Tibial artery (tissue), 4 donors: ENCODE results near the gene BACE1.

Source experiments
- DNase-seq, 2 donors: peaks; one replicate each; pipeline ENCODE4 v3.0.0-alpha.2; 2019
- H3K27ac ChIP-seq, 2 donors: fragments of 200-600 bp; sonication (generic) in 1 of 2; 1 replicate in 1 of 2; 2 replicates in 1 of 2; pipeline ENCODE4 v1.5.1; 2018 to 2019; ENCODE audit warnings: mild to moderate bottlenecking in 1 of 2
- H3K27me3 ChIP-seq, 2 donors: fragments of 200-600 bp; sonication (generic) in 1 of 2; one replicate each; pipeline versions ENCODE4 v1.5.1 to v1.6.0; 2016 to 2019
- H3K36me3 ChIP-seq, 3 donors: fragments of 200-600 bp; sonication (generic) in 2 of 3; one replicate each; pipeline ENCODE4 v1.5.1; 2016 to 2019; ENCODE audit warnings: mild to moderate bottlenecking in 2 of 3
- H3K4me1 ChIP-seq, 4 donors: fragments of 200-600 bp; sonication (generic) in 2 of 4; 1 replicate in 3 of 4; 2 replicates in 1 of 4; pipeline ENCODE4 v1.5.1; 2016 to 2019
- H3K4me3 ChIP-seq, 2 donors: fragments of 200-600 bp; sonication (generic) in 1 of 2; 1 replicate in 1 of 2; 2 replicates in 1 of 2; pipeline ENCODE4 v1.5.1; 2018 to 2019; ENCODE audit warnings: mild to moderate bottlenecking in 2 of 2
- H3K9me3 ChIP-seq, 3 donors: fragments of 200-600 bp; sonication (generic) in 1 of 3; one replicate each; pipeline ENCODE4 v1.5.1; 2016 to 2019
- CTCF ChIP-seq, 2 experiments: fragments of 200-600 bp in 1 of 2; fragments of 450-650 bp in 1 of 2; IDR thresholded peaks; one replicate each; pipeline ENCODE4 v1.5.1; 2017 to 2019; ENCODE audit warnings: antibody characterized with exemption in 2 of 2, mild to moderate bottlenecking in 1 of 2, moderate library complexity in 1 of 2
- intact Hi-C: fragments of 100-400 bp; cut with DNase I; formaldehyde crosslinking; loops from one replicate; pipeline ENCODE4 v1.15.0; 2023; ENCODE audit warnings: low total_unique reads

BACE1 gene

DNA sequence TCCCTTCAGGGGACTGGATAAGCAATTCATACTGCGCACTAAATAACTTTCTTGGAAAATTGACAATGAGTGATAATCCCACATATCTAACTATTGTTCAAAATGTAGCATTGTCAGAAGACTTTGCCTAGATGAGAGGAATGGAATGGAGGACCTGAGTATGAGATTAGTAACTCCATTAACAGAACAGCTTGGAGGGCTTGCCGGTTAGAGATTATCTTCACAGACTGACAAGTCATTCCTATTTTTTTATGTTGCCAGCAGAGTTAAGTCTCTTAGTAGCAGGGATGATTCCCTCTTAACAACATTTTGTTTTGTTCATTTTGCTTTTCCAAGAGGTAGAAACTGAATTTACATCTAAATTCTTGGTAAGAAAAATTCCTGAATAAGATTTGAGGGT lies 32.0 kb downstream of the BACE1 start:
- Histone ChIP-seq H3K27me3 (no peaks in the 10 kb centered on the region), H3K4me3 (no peak overlapping the region), H3K9me3 (no peaks in the 10 kb centered on the region), H3K27ac (no peak overlapping the region), H3K4me1 (no peaks in the 10 kb centered on the region), H3K36me3 (peaks cover 64 to 98% (median 80%) of the 10 kb centered on the region in 3 donors)
- no peak for TF ChIP-seq CTCF (IDR thresholded peaks at IDR 0.05)
- intact Hi-C loops, result no loop called here
- no peak for DNase-seq

- Histone ChIP-seq H3K4me3 (no peak overlapping the region), H3K27ac (no peak overlapping the region), H3K4me1 (no peaks in the 10 kb centered on the region), H3K9me3 (no peaks in the 10 kb centered on the region), H3K27me3 (no peaks in the 10 kb centered on the region), H3K36me3 (peaks cover 55 to 87% (median 71%) of the 10 kb centered on the region in 3 donors)
- TF ChIP-seq CTCF (IDR thresholded peaks at IDR 0.05), result no peak
- intact Hi-C loops, result no loop called here
- DNase-seq, result no peak
These were observed 33.1 kb downstream of the BACE1 start for GRCh38 chr11:117282956-117283355.

DNA sequence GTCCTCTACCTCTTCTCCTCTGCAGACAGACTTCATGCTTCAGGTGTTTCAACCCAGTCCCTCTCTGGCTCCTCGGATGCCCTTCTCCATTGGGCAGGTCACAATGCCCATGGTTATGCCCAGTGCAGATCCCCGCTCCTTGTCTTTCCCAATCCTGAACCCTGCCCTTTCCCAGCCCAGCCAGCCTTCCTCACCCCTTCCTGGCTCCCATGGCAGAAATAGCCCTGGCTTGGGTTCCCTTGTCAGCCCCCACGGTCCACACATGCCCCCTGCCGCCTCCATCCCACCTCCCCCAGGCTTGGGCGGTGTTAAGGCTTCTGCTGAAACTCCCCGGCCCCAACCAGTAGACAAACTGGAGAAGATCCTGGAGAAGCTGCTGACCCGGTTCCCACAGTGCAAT lies 34.2 kb downstream of the BACE1 start:
- H3K9me3 ChIP-seq, result no peaks in the 10 kb centered on the region
- no peaks in the 10 kb centered on the region for H3K27me3 ChIP-seq
- no peak overlapping the region for H3K27ac ChIP-seq
- DNase-seq, result no peak
- intact Hi-C loops, result no loop called here
- H3K4me3 ChIP-seq, result no peak overlapping the region
- peaks cover 47 to 79% (median 63%) of the 10 kb centered on the region in 3 donors for H3K36me3 ChIP-seq
- H3K4me1 ChIP-seq, result no peaks in the 10 kb centered on the region
- no peak for TF ChIP-seq CTCF (IDR thresholded peaks at IDR 0.05)

DNA sequence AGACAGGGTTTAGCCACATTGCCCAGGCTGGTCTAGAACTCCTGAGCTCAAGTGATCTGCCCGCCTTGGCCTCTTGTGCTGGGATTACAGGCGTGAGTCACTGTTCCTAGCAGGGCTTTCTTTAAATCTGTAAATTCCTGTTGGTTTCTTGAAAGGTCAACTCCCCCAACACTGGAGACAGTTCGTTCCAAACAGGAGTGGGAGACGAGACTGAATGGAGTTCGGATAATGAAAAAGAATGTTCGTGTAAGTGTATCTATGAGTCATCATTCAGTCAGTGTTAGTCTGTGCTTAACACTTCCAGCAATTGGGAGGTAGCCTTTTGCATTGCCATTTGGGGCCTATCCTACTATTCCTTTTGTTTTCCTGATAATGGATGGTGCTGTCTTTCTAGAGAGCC lies 34.9 kb downstream of the BACE1 start:
- Histone ChIP-seq H3K36me3 (peaks cover 42 to 78% (median 58%) of the 10 kb centered on the region in 3 donors), H3K27ac (no peak overlapping the region), H3K4me1 (no peaks in the 10 kb centered on the region), H3K4me3 (no peak overlapping the region), H3K9me3 (no peaks in the 10 kb centered on the region), H3K27me3 (no peaks in the 10 kb centered on the region)
- no peak for DNase-seq
- intact Hi-C loops, result no loop called here
- no peak for TF ChIP-seq CTCF (IDR thresholded peaks at IDR 0.05)

- intact Hi-C loops, result no loop called here
- H3K9me3 ChIP-seq, result no peaks in the 10 kb centered on the region
- no peaks in the 10 kb centered on the region for H3K27me3 ChIP-seq
- H3K4me3 ChIP-seq, result no peak overlapping the region
- no peak for DNase-seq
- TF ChIP-seq CTCF (IDR thresholded peaks at IDR 0.05), result no peak
- peaks cover 38 to 75% (median 45%) of the 10 kb centered on the region in 3 donors for H3K36me3 ChIP-seq
- no peaks in the 10 kb centered on the region for H3K4me1 ChIP-seq
- no peak overlapping the region for H3K27ac ChIP-seq
These were observed 36.2 kb downstream of the BACE1 start for GRCh38 chr11:117279711-117280376.

DNA sequence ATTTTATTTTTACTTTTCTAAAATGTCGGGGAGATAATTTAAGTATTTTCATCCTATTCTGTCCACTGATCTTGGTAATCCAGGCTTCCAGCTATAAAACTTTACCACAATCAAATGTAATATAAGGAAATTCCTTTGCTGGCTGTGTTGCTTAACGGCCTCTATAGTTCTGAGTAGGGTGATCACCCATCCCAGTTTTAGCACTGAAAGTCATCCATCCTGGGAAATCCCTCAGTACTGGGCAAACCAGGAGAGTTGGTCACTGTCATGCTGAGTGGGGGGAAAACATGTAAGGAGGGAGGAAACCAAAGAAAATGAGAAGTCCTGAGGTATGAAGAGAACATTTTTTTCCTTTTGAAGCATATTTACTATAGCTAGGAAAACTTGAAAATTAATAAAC lies 37.7 kb downstream of the BACE1 start:
- Histone ChIP-seq H3K27ac (no peak overlapping the region), H3K9me3 (no peaks in the 10 kb centered on the region)

More for the DNA sequence above, 37.7 kb downstream of the BACE1 start:
- Histone ChIP-seq H3K27me3 (no peaks in the 10 kb centered on the region), H3K36me3 (peaks cover 30 to 66% (median 38%) of the 10 kb centered on the region in 3 donors), H3K4me1 (no peaks in the 10 kb centered on the region), H3K4me3 (no peak overlapping the region)
- DNase-seq, result no peak
- TF ChIP-seq CTCF (IDR thresholded peaks at IDR 0.05), result no peak
- intact Hi-C loops, result no loop called here
